NCI-H1436 (cell line): Measurements from ENCODE around the gene LPIN1.
A peak's percentile ranks its signal among the peaks of the same experiment; 100 is the strongest.

Experiments used
- DNase-seq: peaks from one replicate; lab custom pipeline; 2025; lab: John Stamatoyannopoulos, UW

Gene LPIN1

GRCh38 chr2:11746376-11746806, at the start of gene LPIN1:
TSS of gene LPIN1 (plus strand) at chr2:11746632. CDS start at chr2:11765542, 18,910 bp downstream.
- peak; percentile 82 for DNase-seq

- DNase-seq = no peak
Measured at GRCh38 chr2:11696736-11697102, 49.7 kb upstream of the LPIN1 start.

GRCh38 chr2:11697103-11697871, 49.1 kb upstream of the LPIN1 start:
- no peak for DNase-seq

- no peak for DNase-seq
Measured at GRCh38 chr2:11698009-11698922, 48.2 kb upstream of the LPIN1 start.

GRCh38 chr2:11699686-11700670, 46.5 kb upstream of the LPIN1 start:
- DNase-seq = no peak

GRCh38 chr2:11701206-11701605, 45.2 kb upstream of the LPIN1 start:
- DNase-seq = no peak

GRCh38 chr2:11701751-11702301, 44.6 kb upstream of the LPIN1 start:
- no peak for DNase-seq

GRCh38 chr2:11702946-11703345, 43.5 kb upstream of the LPIN1 start:
- DNase-seq = no peak

GRCh38 chr2:11703700-11704099, 42.7 kb upstream of the LPIN1 start:
- DNase-seq = no peak

GRCh38 chr2:11705063-11705462, 41.4 kb upstream of the LPIN1 start:
- peak; percentile 1 for DNase-seq

- DNase-seq = no peak
Measured at GRCh38 chr2:11705711-11706110, 40.7 kb upstream of the LPIN1 start.

GRCh38 chr2:11708106-11708505, 38.3 kb upstream of the LPIN1 start:
- DNase-seq = no peak

GRCh38 chr2:11709293-11709692, 37.1 kb upstream of the LPIN1 start:
- DNase-seq = no peak

GRCh38 chr2:11710210-11710609, 36.2 kb upstream of the LPIN1 start:
- no peak for DNase-seq

- DNase-seq = no peak
Measured at GRCh38 chr2:11710632-11711353, 35.6 kb upstream of the LPIN1 start.

GRCh38 chr2:11711354-11711716, 35.1 kb upstream of the LPIN1 start:
- no peak for DNase-seq

GRCh38 chr2:11711751-11712150, 34.7 kb upstream of the LPIN1 start:
- no peak for DNase-seq

GRCh38 chr2:11712866-11713265, 33.6 kb upstream of the LPIN1 start:
- no peak for DNase-seq

- no peak for DNase-seq
Measured at GRCh38 chr2:11713815-11714214, 32.6 kb upstream of the LPIN1 start.

- DNase-seq = no peak
Measured at GRCh38 chr2:11715987-11716652, 30.3 kb upstream of the LPIN1 start.
